WTC11 (cell line): ENCODE results near the gene SKI.

ENCODE experiments used
- ARID4B ChIP-seq: sonication (generic); formaldehyde crosslinking; IDR thresholded peaks from 2 replicates; pipeline ENCODE4 v1.8.0; 2023; ENCODE audit warnings: missing genetic modification reagents, mild to moderate bottlenecking, borderline replicate concordance
- ATF2 ChIP-seq: sonication (generic); formaldehyde crosslinking; IDR thresholded peaks from 2 replicates; pipeline ENCODE4 v1.8.1; 2022; ENCODE audit warnings: low read depth, missing genetic modification reagents, borderline replicate concordance
- CBFB ChIP-seq: sonication (generic); formaldehyde crosslinking; IDR thresholded peaks from 2 replicates; pipeline ENCODE4 v1.8.1; 2022; ENCODE audit warnings: mild to moderate bottlenecking, low read depth, missing genetic modification reagents
- CREM ChIP-seq: sonication (generic); formaldehyde crosslinking; IDR thresholded peaks from 2 replicates; pipeline ENCODE4 v1.8.1; 2022; ENCODE audit warnings: mild to moderate bottlenecking, missing genetic modification reagents, moderate library complexity
- CTCF ChIP-seq: fragments of 200-600 bp; IDR thresholded peaks from 2 replicates; pipeline ENCODE4 v1.8.0; 2022; ENCODE audit warnings: antibody characterized with exemption
- ESRRA ChIP-seq: sonication (generic); formaldehyde crosslinking; IDR thresholded peaks from 2 replicates; pipeline ENCODE4 v1.8.1; 2022; ENCODE audit warnings: mild to moderate bottlenecking, missing genetic modification reagents, borderline replicate concordance
- ETV6 ChIP-seq: sonication (generic); formaldehyde crosslinking; IDR thresholded peaks from 2 replicates; pipeline ENCODE4 v1.8.1; 2022; ENCODE audit warnings: mild to moderate bottlenecking, missing genetic modification reagents
- NFYB ChIP-seq: sonication (generic); formaldehyde crosslinking; conservative IDR thresholded peaks from 2 replicates; pipeline ENCODE4 v1.8.0; 2022; ENCODE audit warnings: low read depth, missing genetic modification reagents
- NR3C1 ChIP-seq: sonication (generic); formaldehyde crosslinking; conservative IDR thresholded peaks from 2 replicates; pipeline ENCODE4 v1.8.1; 2023; ENCODE audit warnings: low read depth, mild to moderate bottlenecking, missing genetic modification reagents
- PREB ChIP-seq: sonication (generic); formaldehyde crosslinking; IDR thresholded peaks from 2 replicates; pipeline ENCODE4 v1.8.1; 2022; ENCODE audit warnings: mild to moderate bottlenecking, missing genetic modification reagents, moderate library complexity, borderline replicate concordance
- USF2 ChIP-seq: sonication (generic); formaldehyde crosslinking; IDR thresholded peaks from 2 replicates; pipeline ENCODE4 v1.8.1; 2023; ENCODE audit warnings: mild to moderate bottlenecking, missing genetic modification reagents, moderate library complexity
- ZBTB43 ChIP-seq: sonication (generic); formaldehyde crosslinking; IDR thresholded peaks from 2 replicates; pipeline ENCODE4 v1.8.1; 2023; ENCODE audit warnings: mild to moderate bottlenecking, missing genetic modification reagents
- ZNF416 ChIP-seq: fragments of 250-450 bp; sonication (Bioruptor Pico); IDR thresholded peaks from 2 replicates; pipeline ENCODE4 v1.9.0; 2021; ENCODE audit warnings: mild to moderate bottlenecking, inconsistent platforms

GRCh38 chr1:2340918-2341254 lies 112.8 kb downstream of the SKI start:
- no peak for TF ChIP-seq NFYB (CRISPR knock-in tag)
- TF ChIP-seq CTCF: no peak
- no peak for TF ChIP-seq ESRRA
- no peak for TF ChIP-seq NR3C1 (CRISPR knock-in tag)
- TF ChIP-seq ZBTB43 (CRISPR knock-in tag): no peak
- TF ChIP-seq ZNF416 (CRISPR knock-in tag): no peak
- TF ChIP-seq ARID4B: no peak
- TF ChIP-seq USF2 (CRISPR knock-in tag): no peak
- TF ChIP-seq ETV6 (CRISPR knock-in tag): no peak
- no peak for TF ChIP-seq CREM
- TF ChIP-seq CBFB (CRISPR knock-in tag): no peak
- no peak for TF ChIP-seq PREB (CRISPR knock-in tag)
- no peak for TF ChIP-seq ATF2
